ENCODE measurements around the gene NPDC1.

DNA sequence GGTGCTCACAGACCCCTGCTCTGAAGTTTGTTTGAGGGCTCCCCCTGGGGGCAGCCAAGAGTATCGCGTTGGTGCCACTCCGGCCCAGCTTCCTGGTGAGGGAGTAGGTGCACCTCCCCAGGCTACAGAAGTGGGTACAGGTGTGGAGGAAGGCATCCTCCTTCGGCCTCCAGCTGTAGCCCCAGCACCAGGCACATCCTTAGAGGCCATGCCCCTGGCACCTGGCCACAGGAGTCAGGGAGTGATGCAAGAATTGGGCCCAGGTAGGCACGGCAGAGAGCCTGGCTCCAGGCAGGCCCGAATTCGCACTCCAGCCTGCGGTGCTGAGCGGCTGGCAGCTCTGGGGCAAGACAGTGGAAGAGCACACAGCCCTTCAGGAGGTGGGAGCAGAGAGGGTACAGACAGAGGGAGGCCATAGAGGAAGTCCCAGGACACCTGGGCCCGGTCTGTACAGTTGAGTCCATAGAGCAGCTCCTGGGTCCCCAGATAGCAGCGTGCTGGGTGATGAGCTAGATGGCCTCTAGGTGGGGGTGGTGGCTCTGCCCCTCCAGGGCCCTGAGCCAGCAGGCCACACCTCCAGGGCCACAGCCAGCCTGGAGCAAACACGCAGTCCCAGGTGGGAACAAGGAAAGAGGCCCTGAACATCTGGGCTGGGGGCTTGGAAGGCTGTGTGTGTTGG, 22.0 kb upstream of the NPDC1 start:
- TF ChIP-seq POLR2A (IDR thresholded peaks at IDR 0.05) (no peak), EP300 (IDR thresholded peaks at IDR 0.05; ENCODE audit: low read depth) (no peak)
- TF ChIP-seq, protein P1, sequence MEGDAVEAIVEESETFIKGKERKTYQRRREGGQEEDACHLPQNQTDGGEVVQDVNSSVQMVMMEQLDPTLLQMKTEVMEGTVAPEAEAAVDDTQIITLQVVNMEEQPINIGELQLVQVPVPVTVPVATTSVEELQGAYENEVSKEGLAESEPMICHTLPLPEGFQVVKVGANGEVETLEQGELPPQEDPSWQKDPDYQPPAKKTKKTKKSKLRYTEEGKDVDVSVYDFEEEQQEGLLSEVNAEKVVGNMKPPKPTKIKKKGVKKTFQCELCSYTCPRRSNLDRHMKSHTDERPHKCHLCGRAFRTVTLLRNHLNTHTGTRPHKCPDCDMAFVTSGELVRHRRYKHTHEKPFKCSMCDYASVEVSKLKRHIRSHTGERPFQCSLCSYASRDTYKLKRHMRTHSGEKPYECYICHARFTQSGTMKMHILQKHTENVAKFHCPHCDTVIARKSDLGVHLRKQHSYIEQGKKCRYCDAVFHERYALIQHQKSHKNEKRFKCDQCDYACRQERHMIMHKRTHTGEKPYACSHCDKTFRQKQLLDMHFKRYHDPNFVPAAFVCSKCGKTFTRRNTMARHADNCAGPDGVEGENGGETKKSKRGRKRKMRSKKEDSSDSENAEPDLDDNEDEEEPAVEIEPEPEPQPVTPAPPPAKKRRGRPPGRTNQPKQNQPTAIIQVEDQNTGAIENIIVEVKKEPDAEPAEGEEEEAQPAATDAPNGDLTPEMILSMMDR (IDR thresholded peaks at IDR 0.05) = peak; percentile 73 to 96 (median 85)
